Adipose tissue (tissue), 3 donors: ENCODE measurements around the gene SCTR. TPM values are rescaled to one million over a fixed set of nuclear protein-coding genes. Genes with fewer than 3 reads are reported as not detected.

Experiments
- H3K27ac ChIP-seq: one replicate; pipeline ENCODE4 v1.5.1; 2013; ENCODE audit warnings: low read depth, low read length
- WGBS, 3 donors: extraction: QIAGEN DNeasy Blood & Tissue Kit; methylation state at CpG; one replicate each; pipeline ENCODE4 v1.1.7; 2013; 5-methylcytosine and 5-hydroxymethylcytosine counted together
- polyA plus RNA-seq, 3 donors: library from polyadenylated mRNA; stranded (reverse); fragments of 200-250 nt; gene quantifications; one replicate each; pipeline ENCODE4 v1.2.3, GENCODE V29; 2013
- donor health status: healthy with polysubstance abuse.
- donor health status: Bipolar disorder and iron deficiency.
- donor health status: healthy.

SCTR gene
- polyA plus RNA-seq: 10 to 100 TPM in 1 of 3 donors, under 1 TPM in 1, not detected in 1; 0.65 to 59.8 TPM

DNA sequence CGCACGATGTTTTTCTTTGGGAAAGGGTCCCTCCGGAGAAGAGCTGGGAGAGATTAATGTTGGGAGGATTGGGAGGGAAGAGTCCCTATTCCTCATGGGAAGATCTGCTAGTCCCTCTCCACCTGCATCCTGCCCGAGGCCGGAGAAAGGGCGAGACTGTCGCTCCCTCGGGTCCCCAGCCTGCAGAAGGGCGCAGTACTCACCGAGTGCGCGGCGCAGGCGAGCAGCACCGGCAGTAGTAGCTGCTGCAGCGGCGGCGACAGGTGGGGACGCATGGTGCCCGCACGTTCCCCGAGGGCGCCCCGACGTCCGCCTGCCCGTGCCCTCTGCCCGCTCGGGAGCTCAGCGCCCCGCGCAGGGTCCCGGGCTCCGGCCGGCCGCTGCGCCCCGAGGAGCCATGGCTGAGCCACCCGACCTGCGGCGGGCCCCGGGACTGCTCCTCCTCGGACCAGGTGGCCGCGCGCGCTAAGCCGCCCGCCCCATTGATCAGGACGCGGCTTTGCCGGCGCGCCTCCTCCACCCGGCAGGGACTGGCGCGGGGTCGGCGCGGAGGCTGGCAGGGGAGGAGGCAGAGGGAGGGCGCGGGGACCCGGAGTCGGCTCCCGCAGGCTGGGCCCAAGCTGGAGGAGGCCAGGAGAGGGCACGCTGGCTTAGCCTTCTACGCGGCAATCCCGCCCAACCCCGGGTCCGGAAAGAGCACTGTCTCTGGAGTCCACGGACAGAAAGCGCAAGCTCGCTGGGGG lies at the start of gene SCTR:
TSS of gene SCTR (minus strand) at position 532 of the 743 bp plus-strand sequence. CDS start at position 275, 257 bp downstream.
- 8 to 10% (median 9%) methylated on average over 63 to 74 of the region's 74 CpGs for WGBS, 3 donors
- no peak within 1 kb of the TSS for H3K27ac ChIP-seq

DNA sequence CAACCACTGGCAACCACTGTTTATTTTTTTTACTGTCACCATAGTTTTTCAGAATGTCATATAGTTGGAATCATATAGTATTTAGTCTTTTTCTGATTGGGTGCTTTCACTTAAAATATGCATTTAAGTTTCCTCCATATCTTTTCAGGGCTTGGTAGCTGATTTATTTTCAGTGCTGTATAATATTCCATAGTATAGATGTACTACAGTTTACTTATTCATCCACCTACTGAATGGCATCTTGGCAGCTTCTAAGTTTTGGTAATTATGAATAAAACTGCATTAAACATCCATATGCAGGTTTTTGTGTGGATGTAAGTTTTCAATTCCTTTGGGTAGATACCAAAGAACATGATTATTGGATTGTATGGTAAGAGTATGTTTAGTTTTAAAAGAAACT lies 43.0 kb upstream of the SCTR start:
- no peak overlapping the region for H3K27ac ChIP-seq

DNA sequence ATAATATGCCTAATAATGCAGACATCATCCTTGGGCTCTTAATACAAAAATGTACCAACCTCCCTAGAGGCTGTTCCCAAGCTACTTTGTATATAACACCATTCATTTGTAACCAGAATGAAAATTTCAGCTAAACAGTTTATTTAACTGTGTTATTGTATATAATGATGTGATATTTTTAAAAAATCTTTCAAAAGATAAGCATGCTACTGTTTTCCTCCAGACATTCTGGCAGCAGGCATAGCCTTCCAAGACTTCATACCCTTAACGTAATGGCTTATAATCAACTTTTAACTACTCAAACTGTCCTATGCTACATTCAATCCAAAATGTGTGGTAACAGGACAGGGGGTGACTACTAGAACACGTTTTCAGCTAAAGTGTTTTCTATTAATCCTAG lies 41.2 kb upstream of the SCTR start:
- WGBS, 3 donors: 72 to 83% (median 73%) methylated on average over 2 of the region's 2 CpGs
- no peak overlapping the region for H3K27ac ChIP-seq

DNA sequence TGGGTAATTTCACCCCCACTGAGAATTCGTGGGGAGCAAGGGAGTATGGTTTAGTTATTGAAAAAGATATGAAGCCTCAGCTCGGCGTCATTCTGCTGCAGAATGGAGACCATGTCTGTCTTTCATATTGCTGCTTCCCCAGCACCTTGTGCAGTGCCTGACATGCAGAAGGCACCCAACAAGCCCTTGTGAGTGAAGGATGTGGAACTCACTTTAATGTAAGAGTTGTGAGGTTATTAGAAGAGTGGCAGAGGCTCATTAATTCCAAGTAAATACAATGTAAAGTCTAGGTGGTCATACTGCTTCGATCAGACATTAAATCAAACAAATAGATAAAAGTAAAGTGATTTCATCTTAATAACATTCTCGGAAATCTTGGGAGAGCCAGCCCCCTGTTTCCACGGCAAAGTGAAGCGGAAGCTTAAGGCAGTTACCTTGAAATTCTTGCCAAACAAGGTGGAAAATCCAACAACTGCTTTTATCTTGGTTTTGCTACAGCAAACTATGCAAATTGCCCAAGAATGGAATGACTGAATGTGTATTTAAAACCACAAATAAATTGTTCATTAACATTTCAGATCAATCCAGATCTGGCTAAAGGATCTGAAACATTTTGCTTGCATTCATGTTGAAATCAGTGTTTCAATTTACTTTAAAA lies 29.5 kb upstream of the SCTR start:
- 33 to 81% (median 78%) methylated on average over 7 of the region's 7 CpGs for WGBS, 3 donors
- H3K27ac ChIP-seq: no peak overlapping the region

DNA sequence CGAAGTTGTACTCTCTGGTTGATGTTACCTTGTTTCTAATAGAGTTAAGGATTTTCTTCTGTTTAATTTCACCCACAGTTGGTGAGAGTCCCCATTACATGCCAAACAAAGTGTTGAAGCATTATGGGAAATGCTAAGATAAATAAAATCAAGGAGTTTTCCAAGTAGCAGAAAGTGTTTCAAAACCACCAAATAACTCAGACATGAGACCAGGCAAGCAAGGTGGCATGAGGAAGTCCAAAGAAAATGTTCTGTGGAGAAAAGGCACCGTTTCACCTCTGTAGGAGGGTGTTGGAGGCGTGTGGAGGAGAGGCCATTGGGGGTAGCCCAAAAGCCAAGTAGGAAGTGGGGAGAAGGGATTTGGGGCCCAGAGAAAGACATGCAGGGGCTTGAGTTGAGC lies 28.6 kb upstream of the SCTR start:
- H3K27ac ChIP-seq: no peak overlapping the region
- 76 to 84% (median 84%) methylated on average over 3 of the region's 3 CpGs for WGBS, 3 donors

GRCh38 chr2:119550856-119551255 lies 26.6 kb upstream of the SCTR start:
- 78 to 96% (median 83%) methylated on average over 1 of the region's 1 CpG for WGBS, 3 donors
- H3K27ac ChIP-seq: no peak overlapping the region

DNA sequence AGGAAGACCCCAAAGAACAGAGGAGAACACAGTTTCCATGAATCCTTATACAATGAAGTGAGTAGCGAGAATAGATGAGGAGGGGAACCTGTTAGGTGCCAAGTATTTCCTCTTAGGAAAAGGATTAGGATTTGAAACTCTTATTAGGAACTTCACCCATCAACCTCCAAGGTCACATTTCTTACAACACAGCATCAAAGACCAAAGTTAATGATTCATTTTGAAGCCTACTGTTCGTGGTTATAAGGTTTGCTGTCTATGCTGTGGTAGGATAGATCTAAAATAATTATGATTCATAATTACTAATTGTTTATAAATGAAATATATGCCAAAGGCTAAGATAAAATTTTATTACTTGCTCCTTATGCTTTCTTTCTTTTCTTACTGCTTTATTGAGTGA lies 26.1 kb upstream of the SCTR start:
- no peak overlapping the region for H3K27ac ChIP-seq
- WGBS, 3 donors: 49 to 84% (median 82%) methylated on average over 2 of the region's 2 CpGs

DNA sequence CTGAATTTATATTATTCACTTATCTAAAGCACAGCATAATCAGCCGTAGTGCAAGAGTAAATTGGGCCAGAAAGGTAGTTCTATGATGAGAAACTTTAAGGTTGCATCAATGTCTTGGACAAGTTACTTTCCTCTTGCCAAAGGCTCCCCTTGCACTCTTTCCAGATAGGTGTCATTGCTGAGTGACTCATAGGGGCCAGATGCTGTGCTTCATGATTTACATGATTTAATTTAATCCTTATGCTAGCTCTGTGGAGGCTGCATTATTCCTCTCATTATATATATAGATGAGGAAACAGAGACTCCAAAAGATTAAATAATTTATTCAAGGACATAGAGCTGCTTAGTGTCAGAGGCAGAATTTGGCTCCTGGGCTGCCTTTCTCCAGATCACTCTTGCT lies 25.0 kb upstream of the SCTR start:
- 39 to 81% (median 63%) methylated on average over 1 of the region's 1 CpG for WGBS, 3 donors
- no peak overlapping the region for H3K27ac ChIP-seq

GRCh38 chr2:119548516-119549120 lies 24.3 kb upstream of the SCTR start:
- WGBS, 3 donors: 45 to 87% (median 78%) methylated on average over 2 of the region's 2 CpGs
- no peak overlapping the region for H3K27ac ChIP-seq

- no peak overlapping the region for H3K27ac ChIP-seq
- WGBS, 3 donors: 77 to 80% (median 77%) methylated on average over 1 of the region's 1 CpG
Observed at GRCh38 chr2:119546447-119546767, 22.1 kb upstream of the SCTR start.

DNA sequence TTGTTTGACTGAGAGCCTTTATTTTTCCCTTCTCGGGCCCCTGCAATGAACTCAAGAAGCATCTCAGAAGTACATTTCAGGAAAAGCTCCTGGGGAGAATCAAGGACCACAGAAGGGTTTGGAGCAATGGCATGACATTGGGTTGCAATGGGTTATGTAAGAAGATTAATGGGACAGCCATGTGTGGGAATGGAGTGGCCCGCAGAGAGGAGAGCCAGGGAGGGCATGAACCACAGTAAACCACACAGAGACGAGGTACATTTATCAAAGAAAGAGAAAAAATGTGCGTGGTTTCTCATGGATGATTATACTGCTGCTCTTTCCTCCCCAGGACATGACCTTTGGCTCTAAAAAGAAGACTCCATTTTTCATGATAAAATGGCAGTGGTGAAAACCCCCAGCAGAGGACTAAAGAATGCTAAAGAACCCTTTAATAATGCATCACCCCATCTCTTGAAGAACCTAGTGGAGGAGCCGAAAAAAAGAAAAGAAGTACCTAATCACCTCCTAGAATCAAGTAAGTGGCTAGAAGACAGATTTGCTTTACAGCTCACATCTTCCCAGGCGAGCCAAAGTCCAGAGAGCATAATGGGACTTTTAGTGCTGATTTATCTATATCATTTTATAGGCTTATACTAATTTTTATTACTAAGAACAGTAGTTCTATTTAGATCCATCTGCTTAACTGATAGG lies 21.6 kb upstream of the SCTR start:
- 51 to 70% (median 69%) methylated on average over 6 of the region's 6 CpGs for WGBS, 3 donors
- no peak overlapping the region for H3K27ac ChIP-seq

GRCh38 chr2:119544939-119545475 lies 20.7 kb upstream of the SCTR start:
- no peak overlapping the region for H3K27ac ChIP-seq
- 62 to 68% (median 64%) methylated on average over 11 of the region's 11 CpGs for WGBS, 3 donors

DNA sequence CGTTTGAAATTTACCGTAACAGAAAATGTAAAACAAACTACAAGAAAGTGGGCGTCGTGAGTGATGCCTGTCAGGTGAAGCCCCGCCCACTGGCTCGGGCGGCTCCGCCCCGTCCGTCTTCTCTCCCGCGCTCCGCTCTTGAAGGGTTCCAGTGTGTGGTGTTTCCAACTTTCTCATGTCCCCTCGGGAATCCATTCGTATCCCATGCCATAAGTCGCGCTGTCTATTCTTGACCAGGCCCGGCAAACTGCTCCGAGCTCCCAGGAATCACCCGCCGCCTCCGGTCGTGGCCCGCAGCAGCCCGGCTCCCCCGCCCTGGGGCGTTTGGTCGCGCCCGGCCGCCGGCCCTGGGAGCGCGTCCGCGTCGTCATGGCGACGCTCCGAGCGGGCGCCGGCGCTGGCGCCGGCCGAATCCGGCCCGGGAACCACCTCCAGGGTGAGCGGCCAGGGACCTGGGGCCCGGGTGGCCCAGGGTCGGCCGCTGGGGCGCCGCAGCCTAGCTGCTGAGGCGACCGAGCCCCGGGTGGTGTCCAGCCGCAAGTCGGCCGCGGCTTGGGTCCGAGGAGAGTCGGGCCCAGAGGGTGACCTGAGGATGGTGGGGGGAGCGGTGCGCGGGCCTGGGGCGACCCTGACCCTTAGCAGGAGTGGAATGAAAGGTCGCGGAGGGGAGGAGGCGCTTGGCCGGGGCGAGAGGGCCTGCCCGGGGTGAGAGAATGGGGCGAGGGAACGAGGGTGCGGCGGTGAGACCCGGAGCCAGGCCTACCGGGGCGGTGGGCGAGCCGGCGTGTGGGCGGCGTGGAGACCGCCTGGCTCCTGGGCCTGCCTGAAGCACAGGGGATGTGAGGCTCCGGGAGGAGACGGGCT lies 20.0 kb upstream of the SCTR start, which contains the start of gene CFAP221:
TSS of gene CFAP221 (plus strand) at position 375 of the 864 bp plus-strand sequence. CDS start 1,683 bp downstream, outside the sequence.
- H3K27ac ChIP-seq: no peak within 1 kb of the TSS
- WGBS, 3 donors: 2 to 5% (median 2%) methylated on average over 78 to 89 of the region's 89 CpGs

- no peak overlapping the region for H3K27ac ChIP-seq
- WGBS, 3 donors: 71 to 95% (median 75%) methylated on average over 2 of the region's 2 CpGs
Observed at GRCh38 chr2:119541476-119541875, 17.2 kb upstream of the SCTR start.

DNA sequence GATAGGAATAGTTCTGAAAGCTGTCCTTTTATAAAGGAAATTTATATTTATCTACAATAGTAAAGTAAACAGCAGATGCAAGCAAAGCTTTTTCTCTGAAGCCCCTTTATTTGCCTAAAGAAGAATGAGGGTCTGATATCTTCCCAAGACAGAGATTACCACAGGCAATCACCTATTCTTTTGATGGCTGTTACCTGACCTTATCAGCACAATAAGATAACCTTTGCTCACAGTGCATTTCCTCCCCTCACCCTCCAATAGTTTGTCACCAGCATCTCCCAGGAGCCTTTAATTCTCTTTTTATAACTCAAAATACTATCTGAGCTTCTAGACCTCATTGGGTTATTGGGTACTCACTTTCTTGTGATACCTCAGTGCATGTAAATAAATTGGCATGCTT lies 13.5 kb upstream of the SCTR start:
- no peak overlapping the region for H3K27ac ChIP-seq

GRCh38 chr2:119536707-119537106 lies 12.4 kb upstream of the SCTR start:
- WGBS, 3 donors: 36 to 85% (median 58%) methylated on average over 1 of the region's 1 CpG
- H3K27ac ChIP-seq: no peak overlapping the region

- 49 to 67% (median 56%) methylated on average over 6 of the region's 6 CpGs for WGBS, 3 donors
Observed at GRCh38 chr2:119536211-119536610, 11.9 kb upstream of the SCTR start.

DNA sequence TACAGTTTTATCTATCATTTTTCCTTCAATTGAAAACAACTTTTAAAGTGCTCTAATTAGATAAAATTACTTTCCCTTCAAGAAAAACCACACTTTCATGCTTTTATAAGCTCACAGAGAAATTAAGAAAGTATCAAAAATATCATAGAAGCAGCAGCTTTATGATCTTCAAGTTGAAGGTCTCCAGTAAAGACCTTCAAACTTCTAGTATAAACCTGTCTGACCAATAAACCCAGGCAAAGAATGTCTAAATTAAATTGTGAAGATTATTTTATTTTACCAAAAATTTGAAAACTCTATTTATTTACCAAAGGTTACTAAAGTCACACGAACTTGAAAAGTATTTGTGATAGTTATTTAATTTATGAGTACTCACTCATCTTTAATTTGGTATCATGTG lies 9.3 kb upstream of the SCTR start:
- H3K27ac ChIP-seq: no peak overlapping the region
- WGBS, 3 donors: 68 to 89% (median 80%) methylated on average over 1 of the region's 1 CpG

More at GRCh38 chr2:119536211-119536610, 11.9 kb upstream of the SCTR start:
- H3K27ac ChIP-seq: no peak overlapping the region
